Measurements from ENCODE around the gene RBX1. TPM values are rescaled to one million over a fixed set of nuclear protein-coding genes. Genes with fewer than 3 reads are reported as not detected.
"Not testable (repeated sequence)": the region's sequence is repeated elsewhere in the genome, so short reads cannot be mapped to it uniquely, and the experiment has no call there.

The RBX1 gene
- total RNA-seq = 72.4 and 81.3 TPM in 2 replicates

- DNase-seq (ENCODE audit: low read depth in 2 of 2) = peak; percentile 99 to 100
Observed at GRCh38 chr22:40950962-40951794, at the start of gene RBX1. Gene RBX1, plus strand, starts transcription at chr22:40951378. Its CDS starts 21 bp downstream, at chr22:40951399.

- no peak for DNase-seq (ENCODE audit: low read depth in 2 of 2)
Observed at GRCh38 chr22:40904101-40904500, 47.1 kb upstream of the RBX1 start.

GRCh38 chr22:40908895-40909294 lies 42.3 kb upstream of the RBX1 start:
- DNase-seq (ENCODE audit: low read depth in 2 of 2) = no peak

- DNase-seq (ENCODE audit: low read depth in 2 of 2) = no peak
Observed at GRCh38 chr22:40911772-40912171, 39.4 kb upstream of the RBX1 start.

GRCh38 chr22:40912987-40913386 lies 38.2 kb upstream of the RBX1 start:
- not testable (repeated sequence) for DNase-seq (ENCODE audit: low read depth in 2 of 2)

GRCh38 chr22:40919446-40919845 lies 31.7 kb upstream of the RBX1 start:
- DNase-seq (ENCODE audit: low read depth in 2 of 2) = no peak

GRCh38 chr22:40920526-40920925 lies 30.7 kb upstream of the RBX1 start:
- no peak for DNase-seq (ENCODE audit: low read depth in 2 of 2)

GRCh38 chr22:40922484-40923303 lies 28.5 kb upstream of the RBX1 start:
- peak; percentile 72 to 83 for DNase-seq (ENCODE audit: low read depth in 2 of 2)

GRCh38 chr22:40928657-40929056 lies 22.5 kb upstream of the RBX1 start:
- DNase-seq (ENCODE audit: low read depth in 2 of 2) = peak; percentile 5 to 24

- DNase-seq (ENCODE audit: low read depth in 2 of 2) = no peak
Observed at GRCh38 chr22:40932396-40932795, 18.8 kb upstream of the RBX1 start.

- no peak for DNase-seq (ENCODE audit: low read depth in 2 of 2)
Observed at GRCh38 chr22:40939202-40939601, 12.0 kb upstream of the RBX1 start.

GRCh38 chr22:40951795-40952605 lies 822 bp downstream of the RBX1 start:
- DNase-seq (ENCODE audit: low read depth in 2 of 2) = peak in 1 of 2 donors; percentile 40

- no peak for DNase-seq (ENCODE audit: low read depth in 2 of 2)
Observed at GRCh38 chr22:40953471-40953870, 2.3 kb downstream of the RBX1 start.

GRCh38 chr22:40954113-40954512 lies 2.9 kb downstream of the RBX1 start:
- no peak for DNase-seq (ENCODE audit: low read depth in 2 of 2)

GRCh38 chr22:40955571-40955970 lies 4.4 kb downstream of the RBX1 start:
- no peak for DNase-seq (ENCODE audit: low read depth in 2 of 2)

- no peak for DNase-seq (ENCODE audit: low read depth in 2 of 2)
Observed at GRCh38 chr22:40957601-40958000, 6.4 kb downstream of the RBX1 start.

- no peak for DNase-seq (ENCODE audit: low read depth in 2 of 2)
Observed at GRCh38 chr22:40958299-40958698, 7.1 kb downstream of the RBX1 start.

- peak in 1 of 2 donors; percentile 6 for DNase-seq (ENCODE audit: low read depth in 2 of 2)
Observed at GRCh38 chr22:40960145-40960544, 9.0 kb downstream of the RBX1 start.

- DNase-seq (ENCODE audit: low read depth in 2 of 2) = peak in 1 of 2 donors; percentile 26
Observed at GRCh38 chr22:40965936-40966725, 15.0 kb downstream of the RBX1 start.

- no peak for DNase-seq (ENCODE audit: low read depth in 2 of 2)
Observed at GRCh38 chr22:40966726-40967085, 15.5 kb downstream of the RBX1 start.

Measured in lung microvascular endothelial cell (primary cell).